Cerebellar nuclear complex (tissue), 1 donor: ENCODE data around the gene NRXN3.

Source experiments
- DNase-seq, 2 experiments: peaks; one replicate each; lab custom pipeline; 2025; lab: John Stamatoyannopoulos, UW

Gene NRXN3

DNA sequence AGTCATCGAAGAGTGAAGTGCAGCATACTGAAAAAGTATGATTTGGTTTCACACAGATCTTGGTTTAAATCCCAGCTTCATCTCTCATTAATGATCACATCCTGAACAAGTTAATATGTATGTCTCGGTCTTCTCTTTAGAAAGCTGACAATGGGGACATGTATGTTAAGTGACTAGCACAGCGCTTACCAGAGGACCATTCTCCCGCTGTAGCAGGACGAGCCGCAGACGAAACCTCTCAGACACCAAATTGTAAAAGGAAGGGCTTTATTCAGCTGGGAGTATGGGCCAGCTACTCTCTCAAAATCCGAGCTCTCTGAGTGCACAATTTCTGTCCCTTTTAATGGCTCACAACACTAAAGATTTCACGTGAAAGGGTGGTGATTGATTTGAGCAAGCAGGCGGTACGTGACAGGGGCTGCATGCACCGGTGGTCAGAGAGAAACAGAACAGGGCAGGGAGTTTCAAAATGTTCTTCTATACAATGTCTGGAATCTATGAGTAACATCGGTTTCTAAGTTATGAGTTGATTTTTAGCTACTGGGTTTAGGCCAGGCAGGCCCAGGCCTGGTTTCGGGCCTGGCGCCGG, 1358.7 kb downstream of the NRXN3 start:
- DNase-seq: no peak

GRCh38 chr14:79530555-79530954, 1360.4 kb downstream of the NRXN3 start:
- no peak for DNase-seq

GRCh38 chr14:79534703-79535353, 1364.7 kb downstream of the NRXN3 start:
- DNase-seq: no peak

GRCh38 chr14:79540394-79540793, 1370.2 kb downstream of the NRXN3 start:
- no peak for DNase-seq

DNA sequence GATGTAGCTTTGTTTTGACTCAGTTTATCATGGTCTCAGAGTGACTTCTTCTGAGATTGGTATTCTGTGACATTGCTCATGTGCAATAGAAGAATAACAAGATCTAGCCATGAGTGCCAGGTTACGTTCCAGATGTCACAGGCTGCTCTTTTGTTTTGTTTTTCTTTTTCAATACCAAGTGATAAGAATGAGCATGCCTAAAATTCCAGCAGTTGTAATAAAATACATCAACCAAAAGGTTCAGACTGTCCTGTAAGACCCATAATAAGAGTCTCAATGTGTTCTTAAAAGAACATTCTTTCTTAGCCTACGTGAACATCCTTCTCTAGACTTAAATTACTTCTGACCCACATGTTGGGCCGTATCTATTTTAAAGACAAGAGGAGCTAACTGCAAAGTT, 1371.9 kb downstream of the NRXN3 start:
- no peak for DNase-seq

- no peak for DNase-seq
Observed at GRCh38 chr14:79543348-79543747, 1373.2 kb downstream of the NRXN3 start.

- no peak for DNase-seq
Observed at GRCh38 chr14:79543967-79544697, 1374.0 kb downstream of the NRXN3 start.

- DNase-seq: no peak
Observed at GRCh38 chr14:79544698-79545070, 1374.5 kb downstream of the NRXN3 start.

GRCh38 chr14:79548836-79549235, 1378.7 kb downstream of the NRXN3 start:
- no peak for DNase-seq

- no peak for DNase-seq
Observed at GRCh38 chr14:79549515-79549914, 1379.3 kb downstream of the NRXN3 start.

DNA sequence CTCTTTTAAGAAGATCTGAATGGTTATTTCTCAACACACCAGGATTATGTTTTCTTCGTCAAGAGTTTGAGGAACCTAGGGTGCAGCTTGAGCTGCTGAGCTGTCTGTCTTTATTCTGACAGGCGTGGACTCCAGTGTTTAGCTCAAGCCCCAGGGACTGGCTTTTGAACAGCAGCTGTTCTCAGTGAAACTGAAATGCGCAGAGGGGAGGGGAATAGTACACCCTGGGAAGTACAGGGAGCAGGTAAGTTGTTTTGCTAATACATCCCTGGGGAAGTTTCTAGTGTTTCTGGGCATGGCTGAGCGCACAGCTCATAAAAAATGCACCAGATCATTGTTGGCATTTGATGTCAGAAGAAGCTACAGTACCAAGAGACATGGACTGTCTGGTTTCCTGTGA, 1381.3 kb downstream of the NRXN3 start:
- no peak for DNase-seq

- DNase-seq: no peak
Observed at GRCh38 chr14:79552778-79553177, 1382.6 kb downstream of the NRXN3 start.

- no peak for DNase-seq
Observed at GRCh38 chr14:79554816-79555215, 1384.6 kb downstream of the NRXN3 start.

DNA sequence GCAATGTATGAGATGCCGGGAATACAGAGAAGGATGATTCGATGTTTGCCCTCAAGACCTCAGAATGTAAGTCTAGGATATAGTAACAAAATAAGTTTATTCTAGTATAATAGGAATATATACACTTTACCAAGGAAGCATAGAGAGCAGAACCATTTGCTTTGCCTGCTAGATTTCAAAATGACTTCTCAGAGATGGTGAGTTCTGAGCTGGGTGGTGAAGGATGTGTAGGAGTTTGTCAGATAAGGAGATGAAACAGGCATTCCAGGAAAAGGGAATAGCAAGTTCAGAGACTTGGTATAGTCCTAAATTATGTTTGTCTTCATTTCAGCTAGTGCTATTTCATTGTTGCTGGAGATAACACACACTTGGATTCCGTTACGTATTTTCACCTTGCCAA, 1385.3 kb downstream of the NRXN3 start:
- DNase-seq: no peak

GRCh38 chr14:79557309-79557708, 1387.1 kb downstream of the NRXN3 start:
- no peak for DNase-seq

GRCh38 chr14:79562185-79562584, 1392.0 kb downstream of the NRXN3 start:
- DNase-seq: no peak

DNA sequence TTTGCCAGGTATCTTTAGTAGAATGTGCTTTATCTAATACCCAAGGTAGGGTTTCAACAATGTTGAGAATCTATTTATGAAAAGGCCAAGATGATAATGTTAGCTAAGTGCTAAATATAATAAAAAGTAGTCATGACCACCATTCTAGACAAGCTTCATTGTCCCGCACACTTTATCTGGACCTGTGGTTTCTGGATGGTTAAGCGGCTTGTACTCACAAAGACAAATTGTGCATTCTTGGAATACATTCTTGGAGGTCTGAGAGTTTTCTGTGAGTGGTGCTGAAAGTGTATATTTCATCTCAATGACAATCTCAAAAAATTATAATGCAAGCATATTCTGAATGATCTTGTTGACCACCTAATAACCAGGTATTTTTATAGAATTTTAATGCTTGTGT, 1394.2 kb downstream of the NRXN3 start:
- DNase-seq: no peak

GRCh38 chr14:79567306-79567705, 1397.1 kb downstream of the NRXN3 start:
- no peak for DNase-seq

- no peak for DNase-seq
Observed at GRCh38 chr14:79568594-79568993, 1398.4 kb downstream of the NRXN3 start.

DNA sequence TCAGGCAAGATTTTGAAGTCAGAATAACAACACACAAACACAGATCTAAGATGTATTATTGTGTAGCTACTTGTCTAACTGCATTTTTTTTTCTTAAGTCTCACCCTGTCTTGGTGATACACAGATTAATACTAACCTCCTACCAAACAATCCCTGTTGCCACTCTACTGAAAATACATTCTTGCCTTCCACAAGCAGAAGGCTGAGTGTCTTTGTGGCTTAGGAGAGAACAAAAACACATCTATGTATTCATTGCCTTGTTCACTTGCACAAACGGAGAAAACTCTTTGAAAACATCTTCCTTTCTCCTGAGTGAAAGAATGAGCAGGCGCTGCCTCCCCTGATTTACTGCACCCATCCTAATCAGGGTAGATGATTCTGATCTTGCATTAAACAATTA, 1398.9 kb downstream of the NRXN3 start:
- no peak for DNase-seq

DNA sequence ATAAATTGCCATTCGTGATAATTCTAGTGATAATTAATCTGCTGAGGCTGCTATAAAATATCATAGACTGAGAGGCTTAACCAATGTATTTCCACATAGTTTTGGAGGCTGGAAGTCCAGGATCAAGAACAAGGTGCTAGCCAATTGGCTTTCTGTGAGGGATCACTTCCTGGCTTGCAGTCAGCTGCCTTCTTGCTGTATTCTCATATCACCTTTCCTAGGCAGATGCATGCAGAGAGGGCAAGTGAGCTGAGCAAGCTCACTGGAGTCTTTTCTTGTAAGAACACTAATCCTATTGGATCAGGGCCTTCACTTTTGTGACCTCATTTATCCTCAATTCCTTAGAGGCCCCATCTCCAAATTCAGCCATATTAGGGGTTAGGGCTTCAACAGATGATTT, 1400.5 kb downstream of the NRXN3 start:
- DNase-seq: no peak

GRCh38 chr14:79571366-79571765, 1401.2 kb downstream of the NRXN3 start:
- no peak for DNase-seq

- DNase-seq: no peak
Observed at GRCh38 chr14:79573486-79573885, 1403.3 kb downstream of the NRXN3 start.

GRCh38 chr14:79575032-79575431, 1404.9 kb downstream of the NRXN3 start:
- DNase-seq: no peak
